ENCODE measurements around the gene PKHD1. TPM values are rescaled to one million over a fixed set of nuclear protein-coding genes. Genes with fewer than 3 reads are reported as not detected.

Gene PKHD1
- total RNA-seq, 1 donor from 2014 or later: not detected

GRCh38 chr6:51718533-51718932 lies 368.9 kb downstream of the PKHD1 start:
- DNase-seq (ENCODE audit: low read depth, low spot score): no peak

- no peak for DNase-seq (ENCODE audit: low read depth, low spot score)
Observed at GRCh38 chr6:51717477-51717876, 369.9 kb downstream of the PKHD1 start.

GRCh38 chr6:51711876-51712275 lies 375.5 kb downstream of the PKHD1 start:
- no peak for DNase-seq (ENCODE audit: low read depth, low spot score)

- DNase-seq (ENCODE audit: low read depth, low spot score): no peak
Observed at GRCh38 chr6:51706086-51706485, 381.3 kb downstream of the PKHD1 start.

GRCh38 chr6:51704932-51705540 lies 382.4 kb downstream of the PKHD1 start:
- DNase-seq (ENCODE audit: low read depth, low spot score): no peak

GRCh38 chr6:51702851-51703250 lies 384.6 kb downstream of the PKHD1 start:
- no peak for DNase-seq (ENCODE audit: low read depth, low spot score)

GRCh38 chr6:51684603-51685002 lies 402.8 kb downstream of the PKHD1 start:
- no peak for DNase-seq (ENCODE audit: low read depth, low spot score)

GRCh38 chr6:51684038-51684437 lies 403.4 kb downstream of the PKHD1 start:
- DNase-seq (ENCODE audit: low read depth, low spot score): no peak

GRCh38 chr6:51678905-51679620 lies 408.4 kb downstream of the PKHD1 start:
- no peak for DNase-seq (ENCODE audit: low read depth, low spot score)

- no peak for DNase-seq (ENCODE audit: low read depth, low spot score)
Observed at GRCh38 chr6:51678274-51678673, 409.1 kb downstream of the PKHD1 start.

GRCh38 chr6:51675922-51676275 lies 411.5 kb downstream of the PKHD1 start:
- no peak for DNase-seq (ENCODE audit: low read depth, low spot score)

GRCh38 chr6:51675020-51675921 lies 412.1 kb downstream of the PKHD1 start:
- DNase-seq (ENCODE audit: low read depth, low spot score): no peak

GRCh38 chr6:51663525-51663924 lies 423.9 kb downstream of the PKHD1 start:
- DNase-seq (ENCODE audit: low read depth, low spot score): no peak

GRCh38 chr6:51660767-51661166 lies 426.6 kb downstream of the PKHD1 start:
- no peak for DNase-seq (ENCODE audit: low read depth, low spot score)

GRCh38 chr6:51657491-51657890 lies 429.9 kb downstream of the PKHD1 start:
- no peak for DNase-seq (ENCODE audit: low read depth, low spot score)

- DNase-seq (ENCODE audit: low read depth, low spot score): no peak
Observed at GRCh38 chr6:51655517-51655916, 431.9 kb downstream of the PKHD1 start.

- DNase-seq (ENCODE audit: low read depth, low spot score): no peak
Observed at GRCh38 chr6:51654647-51655046, 432.8 kb downstream of the PKHD1 start.

- DNase-seq (ENCODE audit: low read depth, low spot score): no peak
Observed at GRCh38 chr6:51651132-51651817, 436.1 kb downstream of the PKHD1 start.

- no peak for DNase-seq (ENCODE audit: low read depth, low spot score)
Observed at GRCh38 chr6:51648774-51649173, 438.6 kb downstream of the PKHD1 start.

- no peak for DNase-seq (ENCODE audit: low read depth, low spot score)
Observed at GRCh38 chr6:51648236-51648635, 439.2 kb downstream of the PKHD1 start.

- DNase-seq (ENCODE audit: low read depth, low spot score): no peak
Observed at GRCh38 chr6:51644426-51644825, 443.0 kb downstream of the PKHD1 start.

- no peak for DNase-seq (ENCODE audit: low read depth, low spot score)
Observed at GRCh38 chr6:51640021-51640420, 447.4 kb downstream of the PKHD1 start.

All from pulmonary artery endothelial cell (primary cell).